ENCODE data around the gene ARHGAP21.
"Not testable (repeated sequence)": the region's sequence is repeated elsewhere in the genome, so short reads cannot be mapped to it uniquely, and the experiment has no call there.

ARHGAP21 gene

GRCh38 chr10:24625778-24626177 lies 97.9 kb downstream of the ARHGAP21 start:
- no peak for DNase-seq (ENCODE audit: low spot score)

GRCh38 chr10:24623383-24623782 lies 100.3 kb downstream of the ARHGAP21 start:
- no peak for DNase-seq (ENCODE audit: low spot score)

- no peak for DNase-seq (ENCODE audit: low spot score)
Observed at GRCh38 chr10:24622781-24623301, 100.8 kb downstream of the ARHGAP21 start.

GRCh38 chr10:24621035-24621795 lies 102.5 kb downstream of the ARHGAP21 start:
- not testable (repeated sequence) for DNase-seq (ENCODE audit: low spot score)

- not testable (repeated sequence) for DNase-seq (ENCODE audit: low spot score)
Observed at GRCh38 chr10:24619994-24620310, 103.7 kb downstream of the ARHGAP21 start.

GRCh38 chr10:24619291-24619993 lies 104.2 kb downstream of the ARHGAP21 start:
- not testable (repeated sequence) for DNase-seq (ENCODE audit: low spot score)

- no peak for DNase-seq (ENCODE audit: low spot score)
Observed at GRCh38 chr10:24618401-24618800, 105.3 kb downstream of the ARHGAP21 start.

GRCh38 chr10:24617771-24618396 lies 105.8 kb downstream of the ARHGAP21 start:
- peak; percentile 78 for DNase-seq (ENCODE audit: low spot score)

- no peak for DNase-seq (ENCODE audit: low spot score)
Observed at GRCh38 chr10:24616536-24616935, 107.2 kb downstream of the ARHGAP21 start.

GRCh38 chr10:24606021-24606420 lies 117.7 kb downstream of the ARHGAP21 start:
- DNase-seq (ENCODE audit: low spot score): no peak

GRCh38 chr10:24605141-24605540 lies 118.5 kb downstream of the ARHGAP21 start:
- no peak for DNase-seq (ENCODE audit: low spot score)

- no peak for DNase-seq (ENCODE audit: low spot score)
Observed at GRCh38 chr10:24603333-24603732, 120.4 kb downstream of the ARHGAP21 start.

GRCh38 chr10:24597961-24598360 lies 125.7 kb downstream of the ARHGAP21 start:
- no peak for DNase-seq (ENCODE audit: low spot score)

- DNase-seq (ENCODE audit: low spot score): no peak
Observed at GRCh38 chr10:24597426-24597825, 126.3 kb downstream of the ARHGAP21 start.

- no peak for DNase-seq (ENCODE audit: low spot score)
Observed at GRCh38 chr10:24596217-24596930, 127.3 kb downstream of the ARHGAP21 start.

- no peak for DNase-seq (ENCODE audit: low spot score)
Observed at GRCh38 chr10:24590697-24591457, 132.8 kb downstream of the ARHGAP21 start.

GRCh38 chr10:24589265-24589664 lies 134.4 kb downstream of the ARHGAP21 start:
- no peak for DNase-seq (ENCODE audit: low spot score)

- DNase-seq (ENCODE audit: low spot score): no peak
Observed at GRCh38 chr10:24579906-24580305, 143.8 kb downstream of the ARHGAP21 start.

GRCh38 chr10:24579448-24579847 lies 144.2 kb downstream of the ARHGAP21 start:
- no peak for DNase-seq (ENCODE audit: low spot score)

- DNase-seq (ENCODE audit: low spot score): no peak
Observed at GRCh38 chr10:24575481-24576002, 148.1 kb downstream of the ARHGAP21 start.

- no peak for DNase-seq (ENCODE audit: low spot score)
Observed at GRCh38 chr10:24574578-24575155, 149.0 kb downstream of the ARHGAP21 start.

All from D341Med (cell line).